Activated naive CD4-positive, alpha-beta T cell treated with anti-CD3 and anti-CD28 coated beads for 36 hours (primary cell): Measurements from ENCODE around the gene GPX4. TPM values are rescaled to one million over a fixed set of nuclear protein-coding genes. Genes with fewer than 3 reads are reported as not detected.
"Not testable (repeated sequence)": the region's sequence is repeated elsewhere in the genome, so short reads cannot be mapped to it uniquely, and the experiment has no call there.

Experiments used
- CTCF ChIA-PET: fragments of 350-600 bp; sonication (Branson Sonifier 250); formaldehyde crosslinking; loops from one replicate; lab custom pipeline; 2021; ENCODE audit warnings: antibody characterized with exemption; lab: Charles Lee
- DNase-seq: peaks from one replicate; pipeline ENCODE4 v3.0.0-alpha.2; 2020
- H3K27ac Mint-ChIP-seq: one replicate; pipeline ENCODE4 v1.8.0; 2021; ENCODE audit warnings: mild to moderate bottlenecking, mixed read lengths
- H3K27me3 Mint-ChIP-seq: one replicate; pipeline ENCODE4 v1.8.0; 2021; ENCODE audit warnings: low read depth, mixed read lengths
- H3K36me3 Mint-ChIP-seq: one replicate; pipeline ENCODE4 v1.8.0; 2021; ENCODE audit warnings: low read depth, mixed read lengths
- H3K4me1 Mint-ChIP-seq: one replicate; pipeline ENCODE4 v1.8.0; 2021; ENCODE audit warnings: low read depth, mixed read lengths
- H3K4me3 Mint-ChIP-seq: one replicate; pipeline ENCODE4 v1.8.0; 2021; ENCODE audit warnings: mild to moderate bottlenecking, moderate library complexity, mixed read lengths
- H3K9me3 Mint-ChIP-seq: one replicate; pipeline ENCODE4 v1.8.0; 2021; ENCODE audit warnings: mixed read lengths
- intact Hi-C: fragments of 100-400 bp; cut with micrococcal nuclease; formaldehyde crosslinking; loops from one replicate; pipeline ENCODE4 v1.15.1; 2023
- total RNA-seq, 2 experiments: library from RNA; stranded (reverse); gene quantifications; one replicate each; pipeline ENCODE4 v1.2.3, GENCODE V29; 2021

Gene GPX4
- total RNA-seq, 2 experiments from 2014 or later = 244 to 253 TPM

DNA sequence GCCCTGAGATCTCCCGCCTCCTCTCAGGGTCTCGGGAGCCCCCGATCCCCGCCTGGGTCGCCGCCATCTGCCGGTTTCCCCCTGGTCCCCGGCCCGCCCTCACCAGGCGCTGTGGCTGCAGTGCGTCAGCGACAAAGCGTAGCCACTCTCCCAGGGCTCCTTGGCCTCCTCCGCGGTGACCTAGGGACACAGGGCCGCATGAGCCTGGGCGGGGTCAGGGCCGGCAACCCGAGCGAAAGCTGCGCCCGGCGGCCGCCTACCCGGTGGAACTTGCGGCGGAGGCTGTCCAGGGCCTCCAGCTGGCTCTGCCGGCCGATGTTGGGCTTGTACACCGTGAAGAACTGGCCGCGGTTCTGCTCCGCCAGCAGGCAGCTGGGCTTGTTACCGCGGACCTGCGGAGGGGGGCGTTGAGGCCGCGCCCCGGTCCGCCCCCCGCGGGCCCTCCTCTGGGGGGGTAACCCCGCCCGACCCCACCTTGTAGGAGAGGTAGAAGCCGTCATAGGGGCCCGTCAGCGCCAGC is 5.3 kb downstream of the GPX4 start:
- no peaks in the 10 kb centered on the region for H3K9me3 Mint-ChIP-seq
- H3K27me3 Mint-ChIP-seq = no peaks in the 10 kb centered on the region
- no peak for DNase-seq
- CTCF ChIA-PET = no interaction called here
- no peak overlapping the region for H3K27ac Mint-ChIP-seq
- peaks cover 10% of the 10 kb centered on the region for H3K4me1 Mint-ChIP-seq
- intact Hi-C loops = no loop called here
- H3K36me3 Mint-ChIP-seq = peaks cover 6% of the 10 kb centered on the region
- no peak overlapping the region for H3K4me3 Mint-ChIP-seq

DNA sequence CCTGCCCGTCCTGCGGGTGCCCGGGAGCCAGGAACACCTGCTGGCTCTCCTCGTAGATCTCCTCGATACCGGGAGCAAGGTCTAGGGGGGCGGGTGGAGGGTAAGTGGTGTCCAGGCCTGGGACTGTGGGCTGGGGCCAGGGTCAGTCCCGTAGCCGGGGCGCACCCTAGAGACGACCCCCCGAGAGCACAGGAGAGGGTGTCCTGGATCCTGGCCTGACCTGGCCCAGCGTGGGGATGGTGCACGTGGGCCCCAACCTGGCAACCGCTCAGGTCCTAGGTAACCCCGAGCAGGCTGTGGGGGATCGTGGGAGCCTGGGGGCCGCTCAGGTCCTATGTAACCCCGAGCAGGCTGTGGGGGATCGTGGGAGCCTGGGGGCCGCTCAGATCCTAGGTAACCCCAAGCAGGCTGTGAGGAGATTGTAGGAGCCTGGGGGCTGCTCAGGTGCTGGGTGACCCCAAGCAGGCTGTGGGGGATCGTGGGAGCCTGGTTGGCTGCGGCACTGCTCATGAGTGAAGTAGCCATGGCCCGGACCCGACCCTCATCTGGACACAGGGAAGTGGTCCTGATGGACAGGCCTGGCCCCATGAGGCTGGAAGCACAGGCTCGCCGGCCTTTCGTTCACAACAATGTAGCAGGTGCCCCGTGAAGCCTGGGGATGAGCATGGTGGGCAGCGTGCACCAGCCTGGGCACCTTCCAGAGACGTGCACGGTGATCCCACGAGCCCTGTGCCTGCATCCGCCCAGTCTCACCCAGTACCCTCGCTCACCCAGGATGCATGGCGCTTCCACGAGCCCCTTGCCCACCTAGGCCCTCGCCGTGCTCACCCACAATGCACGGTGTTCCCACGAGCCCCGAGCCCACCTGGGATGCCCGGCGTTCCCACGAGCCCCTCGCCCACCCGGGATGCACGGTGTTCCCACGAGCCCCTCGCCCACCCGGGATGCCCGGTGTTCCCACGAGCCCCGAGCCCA is 6.2 kb downstream of the GPX4 start:
- no peak for DNase-seq

DNA sequence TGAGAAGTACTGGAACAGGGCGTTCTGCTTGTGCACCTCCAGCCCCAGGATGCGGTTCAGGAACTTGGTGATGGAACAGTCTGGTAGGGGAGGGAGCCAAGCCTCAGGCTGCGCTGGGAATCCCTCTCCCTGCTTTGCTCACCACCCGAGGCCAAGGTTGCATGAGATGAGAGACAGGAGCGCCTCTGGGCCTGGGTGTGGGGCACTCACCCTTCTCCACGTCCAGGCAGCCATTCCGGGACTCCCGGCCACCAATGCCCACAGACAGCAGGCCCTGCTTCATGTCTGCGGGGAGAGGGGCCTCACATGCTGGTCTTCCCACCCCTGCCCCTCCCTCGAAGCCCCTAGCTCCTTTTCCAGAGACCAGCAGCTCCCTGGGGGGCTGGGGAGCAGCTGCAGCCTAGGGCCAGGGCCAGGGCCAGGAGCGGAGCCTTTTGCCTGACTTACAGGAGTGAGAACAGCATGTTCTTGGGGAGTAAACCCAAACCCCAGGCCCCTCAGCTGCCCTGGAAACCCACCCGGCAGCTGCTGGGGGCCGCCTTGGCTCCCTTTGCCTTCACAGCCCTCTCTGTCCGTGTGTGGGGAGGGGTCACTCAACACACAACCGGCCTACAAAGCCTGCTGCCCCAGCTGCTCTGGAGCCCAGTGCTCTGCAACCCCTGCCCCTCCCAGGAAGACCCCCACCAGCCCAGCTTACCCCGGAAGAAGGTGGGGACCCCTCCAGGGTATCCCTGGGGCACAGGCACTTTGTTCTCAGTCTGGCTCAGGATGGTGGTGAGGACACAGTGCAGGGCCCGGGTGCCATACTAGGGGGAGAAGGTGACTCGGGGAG is 7.2 kb downstream of the GPX4 start:
- H3K27me3 Mint-ChIP-seq = no peaks in the 10 kb centered on the region
- intact Hi-C loops = no loop called here

More for the DNA sequence above, 6.2 kb downstream of the GPX4 start:
- no peak overlapping the region for H3K27ac Mint-ChIP-seq
- no peaks in the 10 kb centered on the region for H3K9me3 Mint-ChIP-seq
- peaks cover 9% of the 10 kb centered on the region for H3K36me3 Mint-ChIP-seq
- H3K4me3 Mint-ChIP-seq = no peak overlapping the region
- intact Hi-C loops = no loop called here
- no peaks in the 10 kb centered on the region for H3K27me3 Mint-ChIP-seq
- CTCF ChIA-PET = no interaction called here
- H3K4me1 Mint-ChIP-seq = peaks cover 13% of the 10 kb centered on the region

GRCh38 chr19:1111641-1112267 is 8.0 kb downstream of the GPX4 start:
- H3K9me3 Mint-ChIP-seq = no peaks in the 10 kb centered on the region
- CTCF ChIA-PET = interaction anchor here (1.5 to 2.0 kb wide), 2 partner anchors 21 to 82 kb away, joined by 4 to 5 read pairs; no protein-coding TSS in a partner anchor
- intact Hi-C loops = no loop called here
- H3K36me3 Mint-ChIP-seq = peaks cover 7% of the 10 kb centered on the region
- peaks cover 6% of the 10 kb centered on the region for H3K4me1 Mint-ChIP-seq
- H3K27me3 Mint-ChIP-seq = no peaks in the 10 kb centered on the region
- DNase-seq = no peak
- no peak overlapping the region for H3K4me3 Mint-ChIP-seq
- H3K27ac Mint-ChIP-seq = no peak overlapping the region

More for the DNA sequence above, 7.2 kb downstream of the GPX4 start:
- no peak for DNase-seq
- Mint-ChIP-seq H3K27ac (no peak overlapping the region), H3K9me3 (no peaks in the 10 kb centered on the region), H3K4me3 (no peak overlapping the region), H3K36me3 (peaks cover 9% of the 10 kb centered on the region), H3K4me1 (peaks cover 7% of the 10 kb centered on the region)
- CTCF ChIA-PET = interaction anchor here (1.5 kb wide), 1 partner anchor 82 kb away, joined by 5 read pairs; no protein-coding TSS in a partner anchor

DNA sequence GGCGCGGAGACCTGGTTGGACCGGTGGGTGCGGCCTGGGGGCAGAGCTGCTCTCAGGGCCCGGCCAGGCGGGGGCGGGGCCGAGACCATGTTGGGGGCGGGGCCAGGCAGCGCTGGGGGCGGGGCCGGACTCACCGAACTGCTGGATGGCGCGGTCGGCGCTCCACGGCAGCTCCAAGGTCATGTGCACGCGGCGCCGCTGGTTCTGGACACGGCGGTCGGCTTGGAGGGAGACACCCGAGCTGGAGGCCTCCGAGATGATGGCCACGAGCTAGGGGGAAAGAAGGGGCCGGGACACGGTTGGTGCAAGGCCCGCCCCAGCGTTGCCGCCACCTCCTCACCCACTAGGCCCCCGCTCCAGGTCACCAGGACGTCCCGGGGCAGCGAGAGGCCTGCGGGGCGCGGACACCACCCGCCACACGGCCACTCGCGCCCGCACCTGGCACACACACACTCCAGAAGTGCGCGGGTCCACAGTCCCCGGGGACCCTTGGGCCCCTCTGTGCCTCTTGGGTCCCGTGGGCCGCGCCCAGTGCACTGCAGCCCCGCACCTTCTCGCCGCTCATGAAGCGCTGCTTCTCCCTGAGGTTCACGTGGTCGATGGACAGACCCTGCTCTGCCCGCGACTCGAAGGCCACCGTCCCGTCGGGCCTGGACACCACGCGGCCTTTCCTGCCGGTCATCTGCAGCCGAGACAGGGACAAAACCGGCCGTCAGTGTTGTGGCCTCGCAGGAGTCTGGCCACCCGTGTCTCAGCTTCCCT is 8.7 kb downstream of the GPX4 start:
- Mint-ChIP-seq H3K4me3 (no peak overlapping the region), H3K9me3 (no peaks in the 10 kb centered on the region), H3K36me3 (peaks cover 6% of the 10 kb centered on the region), H3K27me3 (no peaks in the 10 kb centered on the region), H3K4me1 (peaks cover 6% of the 10 kb centered on the region), H3K27ac (no peak overlapping the region)
- intact Hi-C loops = no loop called here
- CTCF ChIA-PET = interaction anchor here (1.4 to 2.2 kb wide), 5 partner anchors 11 to 126 kb away, joined by 3 to 11 read pairs (median 5); no protein-coding TSS in a partner anchor
- no peak for DNase-seq

- Mint-ChIP-seq H3K27ac (peak overlapping the region; percentile 59), H3K4me3 (no peak overlapping the region), H3K36me3 (peaks cover 10% of the 10 kb centered on the region), H3K4me1 (peaks cover 6% of the 10 kb centered on the region), H3K9me3 (no peaks in the 10 kb centered on the region), H3K27me3 (no peaks in the 10 kb centered on the region)
- intact Hi-C loops = no loop called here
- CTCF ChIA-PET = interaction anchor here (0.7 to 2.2 kb wide), 10 partner anchors 10 to 126 kb away, joined by 3 to 11 read pairs (median 4); no protein-coding TSS in a partner anchor
- DNase-seq = peak; percentile 90
Observed at GRCh38 chr19:1113030-1113985, 9.5 kb downstream of the GPX4 start.

DNA sequence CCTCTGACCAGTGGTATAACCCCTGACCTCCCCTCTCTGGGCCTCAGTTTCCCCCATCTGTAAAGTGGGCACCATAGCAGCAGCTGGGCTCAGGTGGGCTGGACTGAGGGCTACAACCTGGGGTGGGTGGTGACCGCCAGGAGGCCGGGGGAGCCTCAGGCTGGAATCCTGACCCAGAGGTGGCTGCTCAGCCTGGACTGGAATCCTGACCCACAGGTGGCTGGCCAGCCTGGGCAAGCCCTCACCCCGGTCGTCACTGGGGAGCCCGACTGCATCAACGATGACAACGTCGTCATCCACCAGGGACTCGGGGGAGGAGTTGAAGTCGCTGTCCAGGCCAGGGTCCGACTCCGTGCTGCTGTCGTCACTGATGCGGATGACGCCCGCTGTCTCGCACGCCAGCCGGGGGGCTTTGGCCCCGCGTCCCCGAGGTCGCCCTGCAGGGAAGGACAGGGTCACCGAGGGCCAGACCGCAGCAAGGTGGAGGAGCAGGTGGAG is 10.2 kb downstream of the GPX4 start:
- DNase-seq = no peak
- CTCF ChIA-PET = interaction anchor here (0.7 to 2.2 kb wide), 9 partner anchors 10 to 102 kb away, joined by 3 to 11 read pairs (median 4); no protein-coding TSS in a partner anchor
- peaks cover 15% of the 10 kb centered on the region for H3K36me3 Mint-ChIP-seq
- H3K4me3 Mint-ChIP-seq = no peak overlapping the region
- intact Hi-C loops = no loop called here
- H3K27me3 Mint-ChIP-seq = no peaks in the 10 kb centered on the region
- H3K9me3 Mint-ChIP-seq = no peaks in the 10 kb centered on the region
- no peak overlapping the region for H3K27ac Mint-ChIP-seq
- H3K4me1 Mint-ChIP-seq = peaks cover 6% of the 10 kb centered on the region

DNA sequence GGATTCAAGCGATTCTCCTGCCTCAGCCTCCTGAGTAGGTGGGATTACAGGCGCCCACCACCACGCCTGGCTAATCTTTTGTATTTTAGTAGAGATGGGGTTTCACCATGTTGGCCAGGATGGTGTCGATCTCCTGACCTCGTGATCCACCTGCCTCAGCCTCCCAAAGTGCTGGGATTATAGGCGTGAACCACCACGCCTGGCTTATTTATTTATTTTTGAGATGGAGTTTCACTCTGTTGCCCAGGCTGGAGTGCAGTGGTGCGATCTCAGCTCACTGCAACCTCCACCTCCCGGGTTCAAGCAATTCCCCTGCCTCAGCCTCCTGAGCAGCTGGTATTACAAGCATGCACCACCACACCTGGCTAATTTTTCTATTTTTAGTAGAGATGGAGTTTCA is 10.9 kb downstream of the GPX4 start:
- H3K36me3 Mint-ChIP-seq = peaks cover 15% of the 10 kb centered on the region
- intact Hi-C loops, H3K9me3 Mint-ChIP-seq, H3K27me3 Mint-ChIP-seq, H3K4me1 Mint-ChIP-seq, H3K27ac Mint-ChIP-seq, DNase-seq, H3K4me3 Mint-ChIP-seq: not testable (repeated sequence)
- CTCF ChIA-PET = interaction anchor here (1.0 to 2.2 kb wide), 2 partner anchors 9 to 16 kb away, joined by 5 to 11 read pairs; no protein-coding TSS in a partner anchor

GRCh38 chr19:1115646-1116420 is 12.0 kb downstream of the GPX4 start:
- no peak overlapping the region for H3K4me3 Mint-ChIP-seq
- H3K4me1 Mint-ChIP-seq = peaks cover 6% of the 10 kb centered on the region
- no peak overlapping the region for H3K27ac Mint-ChIP-seq
- H3K27me3 Mint-ChIP-seq = no peaks in the 10 kb centered on the region
- no peaks in the 10 kb centered on the region for H3K9me3 Mint-ChIP-seq
- peaks cover 23% of the 10 kb centered on the region for H3K36me3 Mint-ChIP-seq
- intact Hi-C loops = no loop called here
- CTCF ChIA-PET = interaction anchor here (0.9 to 1.0 kb wide), 2 partner anchors 15 to 105 kb away, joined by 3 to 5 read pairs; no protein-coding TSS in a partner anchor
- no peak for DNase-seq
